Mucosa of gallbladder (tissue), 1 donor: Measurements from ENCODE around the gene SMOC2. TPM values are rescaled to one million over a fixed set of nuclear protein-coding genes. Genes with fewer than 3 reads are reported as not detected.
A peak's percentile ranks its signal among the peaks of the same experiment; 100 is the strongest.
"Not testable (repeated sequence)": the region's sequence is repeated elsewhere in the genome, so short reads cannot be mapped to it uniquely, and the experiment has no call there.

Experiments used
- DNase-seq: peaks from one replicate; pipeline ENCODE4 v3.0.0-alpha.2; 2020; ENCODE audit warnings: low spot score
- total RNA-seq: library from RNA; stranded (reverse); gene quantifications from one replicate; pipeline ENCODE4 v1.2.1, GENCODE V29; 2021
- donor health status: DM: no; HTN: no; CAD: no.

The SMOC2 gene
- total RNA-seq, 1 donor from 2014 or later = 213 TPM

GRCh38 chr6:168601111-168601510 lies 160.1 kb downstream of the SMOC2 start:
- DNase-seq = no peak

- no peak for DNase-seq
Measured at GRCh38 chr6:168601546-168601945, 160.6 kb downstream of the SMOC2 start.

- DNase-seq = no peak
Measured at GRCh38 chr6:168602576-168602975, 161.6 kb downstream of the SMOC2 start.

- no peak for DNase-seq
Measured at GRCh38 chr6:168603234-168603633, 162.2 kb downstream of the SMOC2 start.

- DNase-seq = no peak
Measured at GRCh38 chr6:168605964-168606363, 165.0 kb downstream of the SMOC2 start.

- no peak for DNase-seq
Measured at GRCh38 chr6:168606722-168607121, 165.7 kb downstream of the SMOC2 start.

- no peak for DNase-seq
Measured at GRCh38 chr6:168607272-168608112, 166.5 kb downstream of the SMOC2 start.

- no peak for DNase-seq
Measured at GRCh38 chr6:168608113-168608400, 167.1 kb downstream of the SMOC2 start.

GRCh38 chr6:168609026-168609685 lies 168.2 kb downstream of the SMOC2 start:
- DNase-seq = no peak

- DNase-seq = peak; percentile 29
Measured at GRCh38 chr6:168609914-168610490, 169.0 kb downstream of the SMOC2 start.

GRCh38 chr6:168610966-168611365 lies 170.0 kb downstream of the SMOC2 start:
- DNase-seq = not testable (repeated sequence)

GRCh38 chr6:168611691-168612090 lies 170.7 kb downstream of the SMOC2 start:
- DNase-seq = no peak

- no peak for DNase-seq
Measured at GRCh38 chr6:168612586-168612985, 171.6 kb downstream of the SMOC2 start.

- no peak for DNase-seq
Measured at GRCh38 chr6:168615837-168616236, 174.9 kb downstream of the SMOC2 start.

GRCh38 chr6:168616816-168617765 lies 176.1 kb downstream of the SMOC2 start:
- DNase-seq = no peak

GRCh38 chr6:168618546-168619315 lies 177.7 kb downstream of the SMOC2 start:
- DNase-seq = no peak

- no peak for DNase-seq
Measured at GRCh38 chr6:168619560-168620314, 178.8 kb downstream of the SMOC2 start.

- DNase-seq = no peak
Measured at GRCh38 chr6:168620578-168620977, 179.6 kb downstream of the SMOC2 start.

- no peak for DNase-seq
Measured at GRCh38 chr6:168623736-168624135, 182.8 kb downstream of the SMOC2 start.

- DNase-seq = no peak
Measured at GRCh38 chr6:168624540-168624939, 183.6 kb downstream of the SMOC2 start.
